GM19395 (cell line): ENCODE data around the gene PRPSAP2.
"Not testable (repeated sequence)": the region's sequence is repeated elsewhere in the genome, so short reads cannot be mapped to it uniquely, and the experiment has no call there.

Source experiments
- ATAC-seq: cut with Tn5 transposase; IDR thresholded peaks from one replicate; pipeline ENCODE4 v1.9.1; 2021; ENCODE audit warnings: mild to moderate bottlenecking, moderate library complexity; ENCODE audit not compliant: unreplicated experiment

Gene PRPSAP2

DNA sequence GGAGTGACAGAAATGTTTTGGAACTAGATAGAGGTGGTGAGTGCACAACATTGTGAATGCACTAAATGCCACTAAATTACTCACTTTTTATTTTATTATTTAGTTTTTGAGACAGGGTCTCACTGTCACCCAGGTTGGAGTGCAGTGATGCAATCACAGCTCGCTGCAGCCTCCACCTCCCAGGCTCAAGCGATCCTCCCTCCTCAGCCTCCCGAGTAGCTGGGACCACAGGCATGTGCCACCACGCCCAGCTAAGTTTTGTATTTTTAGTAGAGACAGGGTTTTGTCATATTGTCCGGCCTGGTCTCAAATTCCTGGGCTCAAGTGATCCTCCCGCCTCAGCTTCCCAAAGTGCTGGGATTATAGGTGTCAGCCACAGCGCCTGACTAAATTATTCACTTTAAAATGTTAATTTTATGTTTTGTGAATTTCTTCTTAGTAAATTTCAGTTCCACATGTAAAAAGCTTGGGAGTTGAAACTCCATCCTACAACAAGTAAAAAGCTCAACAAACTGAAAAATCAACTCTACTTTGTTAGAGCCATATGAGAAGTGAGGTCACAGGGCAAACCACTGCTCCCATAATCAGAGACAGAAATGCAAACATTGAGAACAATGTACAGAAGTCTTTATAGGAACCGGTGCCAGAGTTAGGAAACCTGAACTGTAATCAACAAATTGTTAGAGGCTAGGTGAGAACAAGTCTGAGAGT lies 80.2 kb downstream of the PRPSAP2 start:
- no peak for ATAC-seq

DNA sequence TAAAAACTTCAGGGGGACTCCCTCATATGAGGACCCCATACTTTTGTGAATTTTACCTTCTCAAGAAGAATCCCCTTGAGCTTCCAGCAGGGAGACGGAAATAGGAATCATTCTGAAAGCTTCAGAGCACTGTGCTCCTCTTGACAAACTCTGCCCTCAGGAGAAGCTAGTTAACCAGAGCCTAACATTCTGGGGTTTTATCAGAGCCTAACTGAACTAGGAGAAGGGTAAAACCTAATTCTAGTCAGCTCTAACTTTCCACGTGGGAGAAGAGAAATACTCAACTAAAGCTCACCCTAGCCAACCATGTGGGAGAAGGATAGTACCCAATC lies 80.7 kb downstream of the PRPSAP2 start:
- ATAC-seq, result no peak

DNA sequence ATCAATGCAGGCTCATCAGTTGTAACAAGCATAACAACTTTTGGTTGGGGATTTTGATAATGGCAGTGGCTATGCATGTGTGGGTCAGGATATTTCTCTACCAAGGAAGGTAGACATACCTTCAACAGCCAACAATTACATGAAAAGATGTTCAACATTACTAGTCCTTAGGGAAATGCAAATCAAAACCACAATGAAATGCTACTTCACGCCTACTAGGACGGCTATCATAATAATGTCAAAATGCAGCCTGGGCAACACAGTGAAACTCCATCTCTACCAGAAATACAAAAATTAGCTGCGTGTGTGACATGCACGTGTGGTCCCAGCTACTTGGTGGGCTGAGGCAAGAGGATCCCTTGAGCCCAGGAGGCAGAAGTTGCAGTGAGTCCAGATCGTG lies 86.7 kb downstream of the PRPSAP2 start:
- ATAC-seq, result no peak

DNA sequence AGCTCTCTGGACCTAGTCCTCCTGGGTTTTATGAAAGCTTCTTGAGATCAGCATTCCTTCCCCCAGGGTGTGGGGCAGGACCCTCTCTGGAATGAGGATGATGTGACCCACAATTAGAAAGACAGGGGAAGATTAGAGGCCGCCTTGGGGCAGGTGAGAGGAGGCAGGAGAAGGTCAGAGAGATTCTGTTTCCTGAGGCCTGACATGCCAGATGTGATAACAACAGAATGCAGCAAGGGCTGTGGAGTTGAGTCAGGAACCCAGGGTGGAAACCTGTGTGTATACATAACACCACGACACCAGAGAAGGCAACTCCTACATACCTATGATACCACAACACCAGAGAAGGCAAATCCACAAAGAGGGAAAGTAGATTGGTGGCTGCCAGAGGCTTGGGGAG lies 88.6 kb downstream of the PRPSAP2 start:
- ATAC-seq, result no peak

DNA sequence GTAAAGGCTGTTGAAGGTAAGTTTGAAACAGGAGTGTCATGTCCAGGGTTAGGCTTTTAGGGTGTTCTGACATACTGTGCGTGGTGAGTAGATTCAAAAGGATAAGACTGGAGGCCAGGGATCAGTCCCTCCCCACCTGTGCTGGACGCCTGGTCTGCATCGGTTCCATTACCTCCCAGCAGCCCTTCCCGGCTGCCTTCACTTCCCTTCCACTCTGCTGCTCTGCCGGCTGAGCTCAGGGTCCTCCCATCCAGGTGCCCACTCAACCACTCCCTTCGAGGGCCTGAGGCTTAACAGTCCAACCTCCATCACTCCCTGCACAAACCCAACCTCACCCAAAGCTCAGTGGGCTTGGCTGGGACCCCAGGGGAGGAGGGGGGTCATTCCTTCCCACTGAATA lies 89.9 kb downstream of the PRPSAP2 start:
- ATAC-seq, result no peak

DNA sequence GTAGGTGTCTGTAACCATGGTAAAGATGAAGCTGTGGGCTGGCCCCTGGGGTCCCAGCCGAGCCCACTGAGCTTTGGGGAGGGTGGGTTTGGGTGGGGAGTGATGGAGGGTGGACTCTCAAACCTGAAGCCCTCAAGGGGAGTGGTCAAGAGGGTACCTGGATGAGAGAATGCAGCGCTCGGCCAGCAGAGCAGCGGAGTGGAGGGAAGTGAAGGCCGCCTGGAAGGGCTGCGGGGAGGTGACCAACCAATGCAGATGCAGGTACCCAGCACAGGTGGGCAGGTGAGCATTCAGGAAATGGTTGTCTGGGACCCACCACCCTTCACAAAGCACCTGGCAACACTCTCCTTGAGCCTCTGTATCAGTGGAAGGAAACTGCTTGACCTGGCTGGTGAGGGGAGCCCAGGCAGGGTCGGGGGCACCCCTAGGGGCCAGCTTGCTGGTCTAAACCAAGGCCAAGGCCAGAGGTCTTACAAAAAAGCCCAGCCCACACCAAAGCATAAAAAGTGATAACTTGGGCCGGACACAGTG lies 90.6 kb downstream of the PRPSAP2 start:
- ATAC-seq, result no peak

DNA sequence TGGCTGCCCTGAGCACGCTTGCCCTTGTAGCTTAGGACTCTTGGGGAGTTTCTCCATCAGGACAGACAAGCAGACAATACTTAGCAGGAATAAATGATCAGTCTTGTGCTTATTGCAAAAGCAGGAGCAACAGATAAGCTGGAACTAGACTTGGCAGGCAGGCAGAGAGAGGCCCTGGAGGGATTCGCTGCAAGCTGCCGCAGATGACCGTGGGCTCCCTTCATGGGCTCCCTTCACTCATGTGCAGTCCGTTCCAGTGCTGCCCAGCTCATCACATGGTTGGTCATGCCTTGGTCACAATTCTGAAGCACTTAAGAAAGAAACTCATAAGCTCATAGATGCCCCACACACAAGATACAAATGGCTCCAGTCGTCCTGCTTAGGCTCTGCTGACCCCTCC lies 91.6 kb downstream of the PRPSAP2 start:
- no peak for ATAC-seq

DNA sequence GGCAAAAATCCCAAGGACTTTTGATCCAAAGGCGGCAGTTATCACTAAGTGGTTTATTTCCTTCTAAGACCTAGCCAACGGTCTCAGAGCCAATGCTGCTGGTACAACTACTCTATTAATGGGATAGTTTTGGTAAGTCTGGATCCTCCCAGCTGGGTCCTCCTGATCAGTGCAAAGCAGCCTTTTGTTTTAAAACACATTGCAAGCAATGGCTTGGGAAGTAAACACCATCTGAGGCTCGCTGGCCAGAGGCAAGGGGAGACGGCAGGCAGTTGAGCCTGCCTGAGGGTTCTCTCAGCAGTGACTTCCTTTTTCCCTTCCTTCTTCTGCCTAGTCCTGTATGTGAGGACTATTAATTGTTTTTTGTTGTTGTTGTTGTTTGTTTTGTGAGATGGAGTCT lies 92.4 kb downstream of the PRPSAP2 start:
- no peak for ATAC-seq

DNA sequence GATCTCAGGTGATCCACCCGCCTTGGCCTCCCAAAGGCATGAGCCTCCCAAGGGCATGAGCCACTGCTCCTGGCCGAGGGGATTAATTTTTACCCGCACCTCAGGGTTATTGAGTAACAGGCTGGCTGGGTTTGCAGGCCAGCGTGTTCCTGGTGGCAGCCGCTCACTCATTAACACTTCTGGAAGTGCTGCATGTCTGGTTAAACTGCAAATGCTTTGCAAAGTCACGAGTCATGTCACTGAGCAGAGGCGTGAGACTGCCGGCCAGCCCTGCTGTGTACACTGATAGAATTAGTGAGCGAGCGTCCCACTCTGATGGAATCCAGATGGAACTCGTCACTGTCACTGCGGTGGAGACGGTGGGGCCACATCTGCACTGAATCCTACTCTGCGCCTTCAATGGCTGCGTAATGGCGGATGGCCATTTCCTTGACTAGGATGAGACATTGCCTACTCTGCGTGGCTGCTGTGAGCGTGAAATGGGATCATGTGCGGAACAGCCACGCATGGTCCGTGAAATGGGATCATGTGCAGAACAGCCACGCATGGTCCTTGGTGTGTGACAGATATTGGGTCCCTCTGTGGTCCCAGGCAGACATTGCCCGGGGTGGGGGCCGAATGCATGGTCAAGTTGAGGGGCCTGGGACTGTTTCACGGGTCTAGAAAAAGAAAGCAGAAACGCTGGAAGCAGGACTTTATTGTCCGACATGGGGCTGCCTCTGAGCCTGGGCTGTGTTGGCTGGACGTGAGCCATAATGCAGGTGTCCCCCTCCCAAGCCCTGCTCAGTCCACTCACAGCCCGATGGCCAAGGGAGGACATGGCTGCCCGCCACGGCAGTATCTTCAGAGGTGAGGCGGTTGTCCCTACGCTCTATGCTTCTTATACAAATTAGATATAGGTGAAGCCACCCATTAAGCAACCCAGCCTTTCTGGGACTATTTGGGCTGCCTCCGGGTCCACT lies 93.3 kb downstream of the PRPSAP2 start:
- ATAC-seq, result no peak

DNA sequence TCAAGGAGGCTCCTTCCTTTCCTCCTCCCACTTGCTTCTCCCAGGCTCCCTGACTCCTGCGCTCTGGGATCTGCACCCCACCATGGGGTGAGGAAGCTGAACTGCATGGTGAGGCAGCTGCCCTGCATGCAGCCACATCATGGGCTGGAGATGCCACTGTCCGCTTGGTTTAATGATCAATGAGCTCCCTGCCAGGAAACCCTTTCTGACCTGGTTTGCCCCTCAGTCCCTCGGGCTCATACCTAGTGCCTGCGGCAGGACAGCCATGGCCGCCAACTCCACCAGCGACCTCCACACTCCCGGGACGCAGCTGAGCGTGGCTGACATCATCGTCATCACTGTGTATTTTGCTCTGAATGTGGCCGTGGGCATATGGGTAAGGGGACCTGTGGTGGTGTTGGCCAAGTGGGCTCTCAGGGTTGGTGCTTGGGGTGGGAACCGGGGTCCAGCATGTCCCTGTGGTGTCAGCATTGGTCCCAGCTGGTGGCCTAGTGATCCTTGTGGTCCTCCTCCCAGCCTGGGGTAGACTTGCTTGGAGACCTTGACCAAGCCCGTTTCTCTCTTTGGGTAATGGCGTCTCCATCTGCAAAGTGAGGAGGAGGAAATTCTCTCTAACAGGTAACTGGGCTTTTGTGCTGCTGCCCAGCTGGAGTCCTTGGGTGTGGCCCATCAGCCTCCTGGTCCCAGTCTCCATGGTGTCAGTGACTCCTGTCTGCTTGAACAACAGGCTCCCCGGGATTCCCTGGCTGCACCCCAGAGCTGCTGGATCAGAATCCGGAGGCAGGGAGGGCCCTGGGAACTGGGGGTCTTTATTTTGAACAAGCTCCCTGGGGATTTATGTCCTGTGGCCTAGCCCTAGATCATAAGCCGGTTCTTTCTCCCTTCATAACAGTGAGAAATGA lies 94.3 kb downstream of the PRPSAP2 start, which contains the start of gene SLC5A10:
SLC5A10 (plus strand) TSS at position 225 of the 902 bp plus-strand sequence; CDS start at position 266, 41 bp downstream.
- no peak for ATAC-seq

DNA sequence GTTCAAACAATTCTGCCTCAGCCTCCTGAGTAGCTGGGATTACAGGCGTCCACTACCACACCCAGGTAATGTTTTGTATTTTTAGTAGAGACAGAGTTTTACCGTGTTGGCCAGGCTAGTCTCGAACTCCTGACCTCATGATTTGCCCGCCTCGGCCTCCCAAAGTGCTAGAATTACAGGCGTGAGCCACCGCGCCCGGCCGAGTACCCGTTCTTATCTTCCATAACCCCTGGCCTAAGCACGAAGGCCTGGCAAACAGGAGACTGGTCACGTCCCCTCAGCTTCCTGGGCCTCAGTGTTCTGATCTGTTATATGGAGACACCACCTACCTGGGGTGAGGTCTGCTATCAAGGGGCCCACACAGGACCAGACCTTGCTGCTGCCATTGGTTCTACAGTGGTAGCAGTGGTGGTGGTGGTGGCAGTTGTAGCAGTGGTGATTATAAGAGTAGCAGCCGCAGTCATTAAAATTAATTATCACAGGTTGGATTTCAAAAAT lies 95.3 kb downstream of the PRPSAP2 start:
- ATAC-seq, result no peak

DNA sequence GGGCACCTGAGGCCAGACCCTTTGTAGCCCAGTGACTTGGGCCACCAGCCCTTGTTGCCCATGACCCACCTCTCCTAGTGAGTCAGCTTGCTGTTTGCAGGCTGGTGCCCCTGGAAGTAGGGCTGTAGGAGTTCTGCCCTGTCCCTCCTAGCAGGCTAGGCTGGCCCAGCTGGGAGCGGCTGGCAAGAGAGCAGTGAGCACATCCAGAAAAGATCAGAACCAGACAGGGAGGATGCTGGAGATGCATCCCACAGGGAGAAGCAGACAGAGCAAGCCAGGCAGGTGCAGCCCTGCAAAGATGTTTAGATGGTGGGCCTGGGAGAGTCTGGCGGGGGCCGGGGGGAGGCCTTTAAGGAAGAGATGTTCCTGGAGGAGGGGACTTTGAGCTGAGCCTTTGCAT lies 96.4 kb downstream of the PRPSAP2 start:
- no peak for ATAC-seq

DNA sequence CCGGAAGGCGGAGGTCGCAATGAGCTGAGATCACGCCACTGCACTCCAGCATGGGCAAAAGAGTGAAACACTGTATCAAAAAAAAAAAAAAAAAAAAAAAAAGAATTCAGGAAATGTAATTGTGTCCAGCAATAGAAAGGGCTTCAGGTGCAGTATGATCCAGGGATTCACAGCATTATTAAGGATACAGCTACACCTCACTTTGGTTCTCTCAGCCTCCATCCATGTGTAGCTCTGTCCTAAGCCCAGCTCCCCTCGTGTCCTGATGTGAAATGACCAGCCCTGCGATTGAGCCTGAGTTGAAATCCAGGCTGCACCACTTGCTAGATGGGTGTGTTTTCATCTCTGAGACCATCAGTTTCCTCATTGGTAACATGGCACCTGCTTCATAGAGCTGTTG lies 97.1 kb downstream of the PRPSAP2 start:
- ATAC-seq, result no peak

DNA sequence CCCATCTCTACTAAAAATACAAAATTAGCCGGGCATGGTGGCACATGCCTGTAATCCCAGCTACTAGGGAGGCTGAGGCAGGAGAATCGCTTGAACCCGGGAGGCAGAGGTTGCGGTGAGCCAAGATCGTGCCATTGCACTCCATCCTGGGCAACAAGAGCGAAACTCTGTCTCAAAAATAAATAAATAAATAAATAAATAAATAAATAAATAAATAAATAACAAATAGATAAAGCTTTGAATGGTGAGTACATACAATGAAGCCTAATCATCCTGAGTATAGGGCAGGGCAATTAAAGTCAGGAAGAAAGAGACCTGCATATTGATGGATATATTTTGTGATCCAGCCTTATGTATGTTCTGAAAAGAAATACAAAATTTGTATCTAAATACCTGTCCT lies 98.1 kb downstream of the PRPSAP2 start:
- not testable (repeated sequence) for ATAC-seq

DNA sequence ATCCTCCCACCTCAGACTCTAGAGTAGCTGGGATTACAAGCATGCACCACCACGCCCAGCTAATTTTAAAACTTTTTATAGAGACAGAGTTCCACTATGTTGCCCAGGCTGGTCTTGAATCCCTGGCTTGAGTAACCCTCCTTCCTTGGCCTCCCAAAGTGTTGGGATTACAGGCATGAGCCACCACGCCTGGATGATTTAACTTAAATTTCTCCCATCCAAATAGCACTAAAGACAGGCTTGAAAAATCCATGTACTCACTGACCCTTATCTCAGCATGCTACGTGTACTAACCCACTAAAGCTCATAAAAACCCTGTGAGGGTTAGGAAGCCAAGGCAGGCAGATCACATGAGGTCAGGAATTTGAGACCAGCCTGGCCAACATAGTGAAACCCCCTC lies 98.7 kb downstream of the PRPSAP2 start:
- ATAC-seq, result no peak

DNA sequence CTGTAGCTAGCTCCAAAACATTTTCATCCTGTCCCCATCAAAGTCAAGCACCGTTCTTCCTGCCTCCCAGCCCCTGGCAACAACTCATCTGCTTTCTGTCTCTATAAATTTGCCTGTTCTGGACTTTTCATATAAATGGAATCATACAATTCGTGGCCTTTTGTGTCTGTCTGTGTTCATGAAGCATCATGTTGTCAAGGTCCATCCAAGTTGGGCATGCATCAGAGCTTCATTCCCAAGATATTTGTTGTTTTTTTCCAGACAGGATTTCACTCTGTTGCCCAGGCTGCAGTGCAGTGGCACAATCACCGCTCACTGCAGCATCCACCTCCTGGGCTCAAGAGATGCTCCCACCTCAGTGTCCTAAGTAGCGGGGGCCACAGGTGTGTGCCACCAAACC lies 99.9 kb downstream of the PRPSAP2 start:
- no peak for ATAC-seq

DNA sequence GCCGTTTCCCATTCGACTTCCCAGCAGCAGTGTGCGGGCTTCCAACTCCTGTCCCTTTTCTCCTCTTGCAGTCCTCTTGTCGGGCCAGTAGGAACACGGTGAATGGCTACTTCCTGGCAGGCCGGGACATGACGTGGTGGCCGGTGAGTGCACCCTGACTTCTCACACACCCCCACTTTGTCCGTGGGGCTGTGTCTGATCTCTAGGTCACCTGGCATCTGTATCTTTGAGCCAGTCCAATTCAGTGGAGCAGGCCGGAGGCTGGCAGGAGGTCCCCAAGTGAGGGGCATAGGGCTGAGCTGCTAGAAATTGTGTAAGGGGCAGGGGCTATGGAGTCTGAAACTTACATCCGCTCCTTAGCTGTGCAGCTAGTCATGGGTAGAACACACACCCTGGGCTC lies 100.7 kb downstream of the PRPSAP2 start:
- no peak for ATAC-seq

DNA sequence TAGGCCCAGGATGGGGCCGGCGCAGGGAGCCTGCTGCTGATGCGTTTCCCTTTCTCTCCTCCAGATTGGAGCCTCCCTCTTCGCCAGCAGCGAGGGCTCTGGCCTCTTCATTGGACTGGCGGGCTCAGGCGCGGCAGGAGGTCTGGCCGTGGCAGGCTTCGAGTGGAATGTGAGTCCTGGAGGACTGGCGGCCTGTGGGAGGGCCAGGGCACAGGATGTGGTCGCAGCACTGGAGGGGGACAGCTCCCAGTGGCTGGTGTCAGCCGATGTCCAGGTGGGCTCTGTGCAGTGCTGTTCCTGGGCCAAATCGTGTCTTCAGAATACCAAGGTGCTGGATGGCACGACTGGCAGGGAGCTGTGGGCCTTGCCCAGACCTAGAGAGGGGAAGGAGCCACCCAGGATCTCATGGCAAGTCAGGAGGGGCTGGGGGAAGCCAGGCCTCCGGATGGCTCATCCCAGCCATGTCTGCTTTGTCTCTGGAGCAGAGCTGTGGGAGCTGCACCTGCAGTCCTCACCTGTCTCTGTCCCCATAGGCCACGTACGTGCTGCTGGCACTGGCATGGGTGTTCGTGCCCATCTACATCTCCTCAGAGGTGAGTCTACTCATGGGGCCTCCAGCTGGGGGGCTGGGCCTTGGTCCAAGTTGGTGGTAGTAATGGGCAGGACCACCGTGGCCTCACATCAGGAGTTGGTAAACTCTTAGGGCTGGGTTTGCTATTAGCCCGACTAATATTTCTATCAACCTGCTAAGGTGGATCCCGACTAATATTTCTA lies 101.3 kb downstream of the PRPSAP2 start:
- ATAC-seq, result no peak

DNA sequence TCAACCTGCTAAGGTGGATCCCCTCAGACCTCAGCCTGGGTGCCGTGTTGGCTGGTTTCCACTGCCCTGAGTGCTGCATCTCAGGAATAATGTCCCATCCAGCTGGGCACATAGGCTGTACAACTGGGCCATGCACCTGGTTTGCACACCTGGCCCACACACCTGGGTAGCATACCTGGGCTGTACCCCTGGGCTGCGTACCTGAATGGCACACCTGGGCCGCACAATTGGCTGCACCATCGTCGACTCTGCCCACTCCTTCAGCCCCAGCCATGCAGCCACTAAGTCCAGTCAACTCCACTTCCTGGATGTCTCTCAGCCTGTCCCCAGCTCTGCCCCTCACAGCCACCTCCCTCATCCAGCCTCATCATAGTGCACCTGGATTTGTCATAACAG lies 101.9 kb downstream of the PRPSAP2 start:
- ATAC-seq, result no peak

DNA sequence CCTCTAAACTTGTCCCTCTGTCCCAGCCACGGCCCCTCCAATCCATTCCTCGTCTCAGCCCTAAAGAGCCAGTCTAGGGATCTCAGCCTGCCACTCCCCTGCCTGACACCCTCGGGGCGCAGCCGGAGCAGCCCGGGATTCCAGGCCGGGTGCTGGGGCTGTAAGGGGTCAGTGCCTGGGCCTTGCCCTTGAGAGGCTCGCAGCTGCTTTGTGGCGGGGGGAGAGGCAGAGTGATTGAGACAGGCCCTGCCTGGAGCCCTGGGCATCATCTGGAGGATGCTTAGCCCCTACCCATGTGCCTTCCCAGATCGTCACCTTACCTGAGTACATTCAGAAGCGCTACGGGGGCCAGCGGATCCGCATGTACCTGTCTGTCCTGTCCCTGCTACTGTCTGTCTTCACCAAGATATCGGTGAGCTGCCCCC lies 102.3 kb downstream of the PRPSAP2 start:
- ATAC-seq, result no peak
